HCT116 (cell line): ENCODE measurements around the gene PTPRZ1. TPM values are rescaled to one million over a fixed set of nuclear protein-coding genes. Genes with fewer than 3 reads are reported as not detected.

Experiments used
- ATAC-seq: fragments of 200-7000 bp; cut with Tn5 transposase; 2 replicates; pipeline ENCODE4 v1.9.1; 2020; ENCODE audit warnings: mild to moderate bottlenecking, moderate library complexity
- BruUV-seq: library from RNA; stranded (reverse); fragments of 400-500 nt; replicated peaks from 2 replicates; lab custom pipeline; 2021; lab: Mats Ljungman, UMichigan
- CTCF ChIA-PET: fragments of 300-600 bp; sonication (Branson Sonifier 250); formaldehyde crosslinking; loops from one replicate; lab custom pipeline; 2021; ENCODE audit warnings: antibody characterized with exemption; lab: Charles Lee
- POLR2A ChIA-PET: fragments of 300-600, 350-600 bp; sonication (Branson Sonifier 250); formaldehyde crosslinking; loops from one replicate; lab custom pipeline; 2021; ENCODE audit warnings: antibody characterized with exemption; lab: Charles Lee
- RAD21 ChIA-PET, 2 experiments: fragments of 300-600 bp; sonication (Branson Sonifier 250); formaldehyde crosslinking; loops; one replicate each; lab custom pipeline; 2023; ENCODE audit warnings: low total read pairs in 2 of 2; ENCODE audit not compliant: uncharacterized antibody in 2 of 2, unreplicated experiment in 2 of 2, low non-redundant PET in 1 of 2; lab: Charles Lee
- DNase-seq: peaks from one replicate; pipeline ENCODE4 v3.0.0-alpha.2; 2010; ENCODE audit warnings: low read depth, low spot score
- H2AFZ ChIP-seq: fragments of 200-600 bp; shearing (Covaris generic), sonication (generic); 2 replicates; pipeline ENCODE4 v1.6.1; 2017; ENCODE audit warnings: low read depth, mixed run types, mixed read lengths, antibody characterized with exemption, low read length; ENCODE audit not compliant: poor library complexity, severe bottlenecking
- H3K27ac ChIP-seq: 2 replicates; pipeline ENCODE4 v1.5.1; 2012; ENCODE audit warnings: low read depth, low read length
- H3K27me3 ChIP-seq: fragments of 200-600 bp; sonication (generic); 2 replicates; pipeline ENCODE4 v1.6.1; 2016; ENCODE audit warnings: mixed run types, low read length, mixed read lengths; ENCODE audit not compliant: insufficient read depth
- H3K36me3 ChIP-seq, 2 experiments: fragments of 200-500 bp in 1 of 2; fragments of 200-600 bp in 1 of 2; sonication (Bioruptor generic) in 1 of 2; sonication (generic) in 1 of 2; 2 replicates each; pipeline versions ENCODE4 v1.5.1 to v1.6.1; 2014 to 2016; ENCODE audit warnings: low read length in 2 of 2, inconsistent platforms in 1 of 2, mixed read lengths in 1 of 2, mixed run types in 1 of 2; ENCODE audit not compliant: insufficient read depth in 2 of 2, control insufficient read depth in 1 of 2
- H3K4me1 ChIP-seq, 2 experiments: fragments of 200-600 bp in 1 of 2; sonication (generic) in 1 of 2; 2 replicates each; pipeline versions ENCODE4 v1.5.1 to v1.6.1; 2012 to 2017; ENCODE audit warnings: low read length in 2 of 2, inconsistent platforms in 1 of 2, mild to moderate bottlenecking in 1 of 2, mixed read lengths in 1 of 2, mixed run types in 1 of 2, moderate library complexity in 1 of 2; ENCODE audit not compliant: insufficient read depth in 2 of 2, control insufficient read depth in 1 of 2
- H3K4me2 ChIP-seq: fragments of 200-600 bp; sonication (generic); 2 replicates; pipeline ENCODE4 v1.6.1; 2017; ENCODE audit warnings: mixed run types, low read length, mixed read lengths
- H3K4me3 ChIP-seq, 2 experiments: fragments of 200-600 bp in 1 of 2; sonication (generic) in 1 of 2; replicated peaks in 1 of 2; 2 replicates each; pipeline ENCODE4 v1.5.1; 2011 to 2016; ENCODE audit warnings: low read length in 2 of 2, control low read depth in 1 of 2, low read depth in 1 of 2, mild to moderate bottlenecking in 1 of 2, mixed read lengths in 1 of 2, mixed run types in 1 of 2
- H3K79me2 ChIP-seq: fragments of 200-600 bp; sonication (generic); 2 replicates; pipeline ENCODE4 v1.6.1; 2017; ENCODE audit warnings: mild to moderate bottlenecking, mixed run types, low read length, moderate library complexity, mixed read lengths; ENCODE audit not compliant: insufficient read depth
- H3K9ac ChIP-seq: fragments of 200-600 bp; sonication (generic); 2 replicates; pipeline ENCODE4 v1.6.1; 2016; ENCODE audit warnings: low read length, mixed read lengths
- H3K9me2 ChIP-seq: fragments of 200-600 bp; sonication (generic), shearing (Covaris generic); 2 replicates; pipeline ENCODE4 v1.6.1; 2017; ENCODE audit warnings: mixed run types, mild to moderate bottlenecking, moderate library complexity; ENCODE audit not compliant: insufficient read depth
- H3K9me3 ChIP-seq, 2 experiments: fragments of 200-500 bp in 1 of 2; fragments of 200-600 bp in 1 of 2; sonication (Bioruptor generic) in 1 of 2; sonication (generic) in 1 of 2; 2 replicates each; pipeline ENCODE4 v1.6.1; 2014 to 2017; ENCODE audit warnings: low read length in 2 of 2, mixed read lengths in 2 of 2, inconsistent platforms in 1 of 2, low read depth in 1 of 2, mild to moderate bottlenecking in 1 of 2, mixed run types in 1 of 2, moderate library complexity in 1 of 2; ENCODE audit not compliant: control insufficient read depth in 1 of 2, insufficient read depth in 1 of 2
- H4K20me1 ChIP-seq: fragments of 200-600 bp; sonication (generic), shearing (Covaris generic); 2 replicates; pipeline ENCODE4 v1.6.1; 2017; ENCODE audit warnings: mixed run types, mild to moderate bottlenecking, moderate library complexity; ENCODE audit not compliant: insufficient read depth
- CBX3 ChIP-seq: IDR thresholded peaks from 2 replicates; pipeline ENCODE4 v1.6.1; 2012; ENCODE audit warnings: low read depth
- CEBPB ChIP-seq: IDR thresholded peaks from 2 replicates; pipeline ENCODE4 v1.6.1; 2012; ENCODE audit warnings: low read depth
- ELF1 ChIP-seq: IDR thresholded peaks from 2 replicates; pipeline ENCODE4 v1.6.1; 2012; ENCODE audit warnings: low read depth, borderline replicate concordance
- EZH2phosphoT487 ChIP-seq: fragments of 200-600 bp; IDR thresholded peaks from 2 replicates; pipeline ENCODE4 v1.6.1; 2018; ENCODE audit warnings: antibody characterized with exemption, borderline replicate concordance
- FOSL1 ChIP-seq: IDR thresholded peaks from 2 replicates; pipeline ENCODE4 v1.6.1; 2012; ENCODE audit warnings: low read depth
- POLR2AphosphoS5 ChIP-seq: IDR thresholded peaks from 2 replicates; pipeline ENCODE4 v1.6.1; 2011; ENCODE audit warnings: mild to moderate bottlenecking, low read depth, low read length, moderate library complexity
- RAD21 ChIP-seq: IDR thresholded peaks from 2 replicates; pipeline ENCODE4 v1.6.1; 2012; ENCODE audit warnings: low read depth, mild to moderate bottlenecking
- SIN3A ChIP-seq: IDR thresholded peaks from 2 replicates; pipeline ENCODE4 v1.6.1; 2012; ENCODE audit warnings: low read depth
- SRF ChIP-seq: IDR thresholded peaks from 2 replicates; pipeline ENCODE4 v1.6.1; 2012; ENCODE audit warnings: low read depth
- TCF7L2 ChIP-seq: IDR thresholded peaks from 2 replicates; pipeline ENCODE4 v1.7.0; 2011; ENCODE audit warnings: borderline replicate concordance, inconsistent platforms; ENCODE audit not compliant: insufficient read depth, insufficient read length; ENCODE audit errors: extremely low read depth
- YY1 ChIP-seq: IDR thresholded peaks from 2 replicates; pipeline ENCODE4 v1.6.1; 2011; ENCODE audit warnings: low read length, low read depth, moderate library complexity, mild to moderate bottlenecking; ENCODE audit not compliant: insufficient replicate concordance; ENCODE audit errors: extremely low read depth
- ZFX ChIP-seq: fragments of 450-650 bp; IDR thresholded peaks from 2 replicates; pipeline ENCODE4 v1.6.1; 2017
- ZNF274 ChIP-seq: fragments of 200-500 bp; sonication (Bioruptor generic); IDR thresholded peaks from 2 replicates; pipeline ENCODE4 v1.6.1; 2014; ENCODE audit warnings: mild to moderate bottlenecking, low read depth, low read length, inconsistent platforms
- intact Hi-C: fragments of 100-400 bp; cut with micrococcal nuclease; formaldehyde crosslinking; loops from 2 replicates; pipeline ENCODE4 v1.10.0; 2022
- total RNA-seq: library from RNA; stranded (reverse); gene quantifications from one replicate; pipeline ENCODE4 v1.2.1, GENCODE V29; 2021; ENCODE audit not compliant: unreplicated experiment
- TF ChIP-seq, protein P1 (sequence below), 3 experiments: fragments of 200-600 bp in 1 of 3; sonication (generic) in 1 of 3; IDR thresholded peaks in 2 of 3; conservative IDR thresholded peaks in 1 of 3; 2 replicates each; pipeline ENCODE4 v1.5.1; 2012 to 2017; ENCODE audit warnings: low read depth in 2 of 3, low read length in 2 of 3, antibody characterized with exemption in 1 of 3, borderline replicate concordance in 1 of 3, control low read depth in 1 of 3, mild to moderate bottlenecking in 1 of 3, mixed read lengths in 1 of 3, mixed run types in 1 of 3, moderate library complexity in 1 of 3; ENCODE audit not compliant: insufficient read depth in 1 of 3
- TF ChIP-seq, protein P2 (sequence below): IDR thresholded peaks from 2 replicates; pipeline ENCODE4 v1.6.1; 2012
- TF ChIP-seq, protein P3 (sequence below): IDR thresholded peaks from 2 replicates; pipeline ENCODE4 v1.6.1; 2012; ENCODE audit warnings: low read depth

Gene PTPRZ1
- total RNA-seq, 1 experiment from 2014 or later, result 0.25 TPM

DNA sequence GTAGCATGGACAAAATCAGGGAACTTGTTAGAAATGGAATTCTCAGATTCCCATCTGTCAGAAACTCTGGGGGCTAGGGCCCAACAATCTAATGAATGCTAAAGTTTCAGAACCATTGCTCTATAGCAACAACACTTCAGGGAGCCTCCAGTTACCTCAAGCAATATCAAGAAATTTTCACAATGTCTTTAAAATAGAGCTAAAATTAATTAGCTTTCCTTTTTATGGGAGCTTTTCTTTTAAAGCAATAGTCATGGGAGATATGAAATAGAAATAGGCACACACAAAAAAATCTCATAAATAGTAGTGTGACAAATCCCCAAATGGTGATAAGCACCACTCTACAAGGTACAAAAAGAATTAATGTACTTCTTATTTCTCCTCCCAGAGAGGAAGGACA is 190.2 kb downstream of the PTPRZ1 start:
- Histone ChIP-seq H3K9ac (no peak overlapping the region), H4K20me1 (no peaks in the 10 kb centered on the region), H3K9me2 (no peaks in the 10 kb centered on the region), H3K4me3 (no peak overlapping the region), H3K27me3 (no peaks in the 10 kb centered on the region), H3K79me2 (no peaks in the 10 kb centered on the region), H2AFZ (no peak overlapping the region), H3K27ac (no peak overlapping the region), H3K4me1 (no peaks in the 10 kb centered on the region), H3K9me3 (no peaks in the 10 kb centered on the region), H3K36me3 (no peaks in the 10 kb centered on the region), H3K4me2 (no peak overlapping the region)
- no peak for TF ChIP-seq YY1
- TF ChIP-seq CBX3, result no peak
- no peak for TF ChIP-seq SIN3A
- TF ChIP-seq SRF, result no peak
- TF ChIP-seq, protein P1, sequence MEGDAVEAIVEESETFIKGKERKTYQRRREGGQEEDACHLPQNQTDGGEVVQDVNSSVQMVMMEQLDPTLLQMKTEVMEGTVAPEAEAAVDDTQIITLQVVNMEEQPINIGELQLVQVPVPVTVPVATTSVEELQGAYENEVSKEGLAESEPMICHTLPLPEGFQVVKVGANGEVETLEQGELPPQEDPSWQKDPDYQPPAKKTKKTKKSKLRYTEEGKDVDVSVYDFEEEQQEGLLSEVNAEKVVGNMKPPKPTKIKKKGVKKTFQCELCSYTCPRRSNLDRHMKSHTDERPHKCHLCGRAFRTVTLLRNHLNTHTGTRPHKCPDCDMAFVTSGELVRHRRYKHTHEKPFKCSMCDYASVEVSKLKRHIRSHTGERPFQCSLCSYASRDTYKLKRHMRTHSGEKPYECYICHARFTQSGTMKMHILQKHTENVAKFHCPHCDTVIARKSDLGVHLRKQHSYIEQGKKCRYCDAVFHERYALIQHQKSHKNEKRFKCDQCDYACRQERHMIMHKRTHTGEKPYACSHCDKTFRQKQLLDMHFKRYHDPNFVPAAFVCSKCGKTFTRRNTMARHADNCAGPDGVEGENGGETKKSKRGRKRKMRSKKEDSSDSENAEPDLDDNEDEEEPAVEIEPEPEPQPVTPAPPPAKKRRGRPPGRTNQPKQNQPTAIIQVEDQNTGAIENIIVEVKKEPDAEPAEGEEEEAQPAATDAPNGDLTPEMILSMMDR (IDR thresholded peaks at IDR 0.05 in 2 of 3, conservative IDR thresholded peaks at IDR 0.05 in 1 of 3; ENCODE audit: borderline replicate concordance in 1 of 3, insufficient read depth in 1 of 3, low read depth in 2 of 3, low read length in 2 of 3), result no peak
- TF ChIP-seq, protein P2, sequence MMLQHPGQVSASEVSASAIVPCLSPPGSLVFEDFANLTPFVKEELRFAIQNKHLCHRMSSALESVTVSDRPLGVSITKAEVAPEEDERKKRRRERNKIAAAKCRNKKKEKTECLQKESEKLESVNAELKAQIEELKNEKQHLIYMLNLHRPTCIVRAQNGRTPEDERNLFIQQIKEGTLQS, result no peak
- TF ChIP-seq ELF1, result no peak
- no peak for TF ChIP-seq ZFX
- no peak for TF ChIP-seq FOSL1
- TF ChIP-seq, protein P3, sequence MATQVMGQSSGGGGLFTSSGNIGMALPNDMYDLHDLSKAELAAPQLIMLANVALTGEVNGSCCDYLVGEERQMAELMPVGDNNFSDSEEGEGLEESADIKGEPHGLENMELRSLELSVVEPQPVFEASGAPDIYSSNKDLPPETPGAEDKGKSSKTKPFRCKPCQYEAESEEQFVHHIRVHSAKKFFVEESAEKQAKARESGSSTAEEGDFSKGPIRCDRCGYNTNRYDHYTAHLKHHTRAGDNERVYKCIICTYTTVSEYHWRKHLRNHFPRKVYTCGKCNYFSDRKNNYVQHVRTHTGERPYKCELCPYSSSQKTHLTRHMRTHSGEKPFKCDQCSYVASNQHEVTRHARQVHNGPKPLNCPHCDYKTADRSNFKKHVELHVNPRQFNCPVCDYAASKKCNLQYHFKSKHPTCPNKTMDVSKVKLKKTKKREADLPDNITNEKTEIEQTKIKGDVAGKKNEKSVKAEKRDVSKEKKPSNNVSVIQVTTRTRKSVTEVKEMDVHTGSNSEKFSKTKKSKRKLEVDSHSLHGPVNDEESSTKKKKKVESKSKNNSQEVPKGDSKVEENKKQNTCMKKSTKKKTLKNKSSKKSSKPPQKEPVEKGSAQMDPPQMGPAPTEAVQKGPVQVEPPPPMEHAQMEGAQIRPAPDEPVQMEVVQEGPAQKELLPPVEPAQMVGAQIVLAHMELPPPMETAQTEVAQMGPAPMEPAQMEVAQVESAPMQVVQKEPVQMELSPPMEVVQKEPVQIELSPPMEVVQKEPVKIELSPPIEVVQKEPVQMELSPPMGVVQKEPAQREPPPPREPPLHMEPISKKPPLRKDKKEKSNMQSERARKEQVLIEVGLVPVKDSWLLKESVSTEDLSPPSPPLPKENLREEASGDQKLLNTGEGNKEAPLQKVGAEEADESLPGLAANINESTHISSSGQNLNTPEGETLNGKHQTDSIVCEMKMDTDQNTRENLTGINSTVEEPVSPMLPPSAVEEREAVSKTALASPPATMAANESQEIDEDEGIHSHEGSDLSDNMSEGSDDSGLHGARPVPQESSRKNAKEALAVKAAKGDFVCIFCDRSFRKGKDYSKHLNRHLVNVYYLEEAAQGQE, result no peak
- TF ChIP-seq POLR2AphosphoS5, result no peak
- no peak for TF ChIP-seq ZNF274
- TF ChIP-seq RAD21, result no peak
- TF ChIP-seq CEBPB, result no peak
- no peak for TF ChIP-seq TCF7L2
- no peak for TF ChIP-seq EZH2phosphoT487
- CTCF ChIA-PET, result no interaction called here
- intact Hi-C loops, result no loop called here
- BruUV-seq, result no TSS peak
- ATAC-seq, result no peak
- DNase-seq, result no peak
- POLR2A ChIA-PET, result no interaction called here
- RAD21 ChIA-PET, result no interaction called here
